Activated CD4-positive, alpha-beta T cell treated with anti-CD3 and anti-CD28 coated beads, Interleukin-2, amount 50 U/mL, for 4 hours (primary cell): Measurements from ENCODE around the gene FBLN1.
"Not testable (repeated sequence)": the region's sequence is repeated elsewhere in the genome, so short reads cannot be mapped to it uniquely, and the experiment has no call there.

Source experiments
- DNase-seq, 2 experiments: peaks; one replicate each; pipeline ENCODE4 v3.0.0-alpha.2; 2020

Gene FBLN1

DNA sequence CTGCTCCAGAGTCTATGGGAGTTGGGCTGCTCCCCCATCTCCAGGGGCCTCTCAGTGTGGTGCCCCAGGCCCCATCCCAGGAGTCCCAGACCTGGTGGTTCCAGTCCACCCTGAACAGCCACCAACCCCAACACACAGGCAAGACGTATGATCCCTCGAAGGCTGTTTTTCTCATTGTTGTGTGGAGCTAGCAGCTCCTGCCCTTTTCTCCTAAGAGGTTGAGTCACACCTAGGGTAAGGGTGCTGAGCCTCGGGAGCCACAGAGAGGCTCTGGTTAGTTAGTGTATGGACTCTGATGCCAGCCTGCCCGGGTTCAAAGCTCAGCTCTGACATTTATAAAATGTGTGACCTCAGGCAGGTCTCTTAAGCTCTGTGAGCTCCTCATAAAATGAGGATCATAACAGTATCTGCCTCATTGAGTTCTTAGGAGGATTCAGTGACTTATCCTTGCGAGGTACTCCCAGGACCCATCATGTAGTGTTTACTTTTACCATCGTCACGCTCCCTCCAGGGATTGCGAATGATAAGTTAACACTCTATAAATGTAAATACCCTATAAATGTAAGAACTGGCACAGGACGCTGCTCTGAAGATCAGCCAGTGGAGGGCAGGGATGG is 47.2 kb downstream of the FBLN1 start:
- no peak for DNase-seq

DNA sequence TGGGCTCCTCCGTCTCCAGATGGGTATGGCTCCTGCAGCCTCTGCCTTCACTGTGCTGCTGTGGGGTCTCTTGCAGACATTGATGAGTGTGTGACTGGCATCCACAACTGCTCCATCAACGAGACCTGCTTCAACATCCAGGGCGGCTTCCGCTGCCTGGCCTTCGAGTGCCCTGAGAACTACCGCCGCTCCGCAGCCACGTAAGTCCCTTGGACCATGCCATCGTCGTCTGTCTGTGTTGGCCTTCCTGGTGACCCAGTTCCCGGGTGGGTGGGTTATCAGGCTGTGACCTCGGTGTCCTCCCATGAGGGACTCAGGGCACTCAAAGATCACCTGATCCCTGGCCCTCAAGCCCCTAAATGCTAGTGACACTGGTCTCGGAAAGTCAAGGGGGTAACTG is 47.7 kb downstream of the FBLN1 start:
- DNase-seq: no peak

DNA sequence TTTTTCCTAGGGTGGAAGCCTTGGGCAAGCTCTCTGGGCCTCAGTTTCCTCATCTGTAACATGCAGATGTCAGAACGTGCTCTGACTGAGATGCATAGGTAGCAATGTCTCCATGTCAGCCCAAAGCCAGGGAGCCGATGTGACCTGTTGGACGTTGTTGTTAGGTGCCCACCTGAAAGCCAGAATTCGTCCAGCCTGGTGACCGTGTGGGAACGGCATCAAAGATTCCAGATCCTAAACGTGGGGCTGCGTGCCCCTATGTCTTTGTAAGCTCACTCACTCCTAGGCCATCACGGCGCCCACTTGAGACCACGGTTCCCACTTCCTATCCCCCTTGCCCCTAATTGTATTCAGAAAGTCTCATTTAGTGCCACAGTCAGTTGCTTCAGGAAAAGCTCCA is 48.2 kb downstream of the FBLN1 start:
- DNase-seq: no peak

DNA sequence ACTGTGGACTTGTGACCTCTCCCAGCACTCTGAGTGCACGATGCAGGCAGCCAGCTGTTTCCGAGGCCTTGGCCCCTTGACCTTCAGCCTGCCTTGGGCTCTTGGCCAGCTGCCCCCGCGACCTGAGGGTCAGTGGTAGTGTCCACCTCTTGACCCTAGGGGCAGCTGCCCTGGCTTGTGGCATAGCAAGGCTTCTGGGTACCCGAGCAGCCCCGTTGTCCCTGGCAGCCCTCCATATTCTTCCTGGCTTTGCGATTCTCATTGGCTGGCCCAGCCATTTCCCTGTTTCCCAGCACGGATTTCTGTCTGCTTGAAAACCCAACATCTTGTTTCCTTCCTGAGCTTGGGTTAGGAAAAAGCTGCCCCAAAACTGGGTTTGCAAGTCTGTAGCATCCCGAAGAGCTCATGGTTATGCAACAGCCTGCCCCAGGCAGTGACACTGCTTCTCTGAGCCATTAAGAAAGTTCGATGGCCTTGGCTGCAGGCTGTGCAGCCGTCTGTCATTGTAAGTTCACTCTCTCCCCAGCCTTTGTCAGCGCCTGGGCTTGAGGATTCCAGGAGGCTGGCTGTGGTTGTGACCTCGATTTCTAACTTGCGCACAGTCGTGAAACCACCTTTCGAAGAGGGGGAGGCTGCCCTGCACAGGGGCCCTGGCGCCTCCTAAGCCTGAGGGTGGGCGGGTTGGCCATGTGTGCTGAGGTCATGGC is 48.8 kb downstream of the FBLN1 start:
- DNase-seq: no peak

DNA sequence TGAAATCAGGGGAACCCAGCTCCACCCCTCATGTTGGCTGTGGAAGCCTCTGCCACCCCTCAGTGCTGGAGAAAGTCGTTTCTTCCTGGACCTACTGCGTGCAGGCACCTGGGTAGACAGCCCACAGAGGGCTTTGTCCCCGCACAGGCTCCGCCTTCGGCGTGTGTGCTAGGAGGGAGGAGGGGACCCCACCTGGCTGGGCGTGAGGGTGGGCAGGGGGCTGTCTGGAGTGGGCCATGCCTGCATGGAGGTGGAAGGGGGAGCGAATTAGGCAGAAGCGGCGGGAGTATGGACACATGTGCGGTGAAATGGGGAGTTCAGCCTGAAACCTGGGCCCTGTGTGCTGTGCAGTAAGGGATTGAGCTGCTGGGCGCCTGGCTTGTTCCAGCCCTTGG is 49.3 kb downstream of the FBLN1 start:
- no peak for DNase-seq

DNA sequence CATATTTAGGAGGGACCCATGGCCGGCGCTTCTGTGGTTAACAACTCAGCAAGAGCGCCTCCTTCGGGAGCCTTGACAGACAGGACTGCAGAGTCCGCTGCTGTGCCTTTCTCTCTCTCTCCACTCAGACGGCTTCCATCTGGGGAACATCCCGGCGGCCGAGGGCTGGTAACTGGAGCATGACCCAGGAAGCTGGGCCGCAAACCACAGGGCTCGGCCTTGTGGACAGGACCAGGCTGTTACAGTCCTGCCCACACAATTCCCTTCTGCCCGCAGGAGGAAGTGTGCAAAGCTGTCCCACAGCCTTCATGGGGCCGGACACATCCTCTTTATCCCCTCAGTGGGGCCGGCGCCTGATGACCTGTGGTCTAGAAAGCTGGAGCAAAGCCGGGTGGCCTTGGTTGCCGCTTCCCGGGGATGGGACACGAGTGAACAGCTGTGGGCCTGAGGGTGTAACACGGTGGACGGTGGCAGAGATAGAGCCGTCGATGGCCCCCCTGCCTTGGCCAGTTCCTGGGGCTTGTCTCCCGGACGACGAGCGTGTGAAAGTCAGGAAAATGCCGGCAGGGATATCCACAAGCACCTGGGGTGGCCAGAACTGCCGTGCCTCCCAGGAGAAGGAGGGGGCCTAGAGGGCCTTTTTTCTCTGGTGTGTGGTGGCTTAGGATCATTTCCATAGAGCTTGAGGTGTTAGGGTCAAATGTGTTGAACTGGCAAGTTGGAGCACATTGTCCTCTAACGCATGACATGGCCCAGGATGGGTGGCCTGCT is 50.1 kb downstream of the FBLN1 start:
- DNase-seq: no peak

DNA sequence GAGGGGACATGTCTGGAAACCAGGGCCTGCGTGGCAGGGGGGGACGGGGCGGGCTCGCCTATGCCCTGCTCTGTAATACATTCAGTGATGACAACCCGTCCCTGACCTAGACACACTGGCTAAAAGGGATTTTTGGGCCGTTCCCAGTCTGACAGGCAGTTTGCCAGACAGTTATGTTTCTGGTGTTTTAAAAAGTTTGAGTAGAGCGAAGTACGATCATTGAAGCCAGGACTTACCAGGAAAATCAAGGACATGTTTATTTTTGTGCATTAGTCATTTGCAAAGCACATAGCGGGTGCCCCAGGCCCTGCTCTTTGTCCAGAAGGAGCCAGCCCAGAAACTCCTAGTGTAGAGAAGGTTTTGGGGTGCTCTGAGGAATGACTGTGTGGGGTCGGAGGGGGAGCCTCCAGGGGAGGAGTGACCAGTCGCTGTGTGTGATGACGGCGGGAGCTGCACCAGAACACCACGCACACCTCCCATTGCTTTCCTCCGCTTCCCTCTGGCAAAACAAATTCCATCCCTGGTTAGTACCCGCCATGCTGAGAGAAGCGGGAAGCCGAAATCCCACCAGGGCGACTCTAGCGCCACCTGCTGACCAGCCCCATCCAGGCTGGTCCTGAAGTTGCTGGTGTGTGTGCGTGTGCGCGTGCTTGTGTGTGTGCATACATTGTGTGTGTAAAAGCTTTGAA is 50.8 kb downstream of the FBLN1 start:
- peak; percentile 18 to 25 for DNase-seq

DNA sequence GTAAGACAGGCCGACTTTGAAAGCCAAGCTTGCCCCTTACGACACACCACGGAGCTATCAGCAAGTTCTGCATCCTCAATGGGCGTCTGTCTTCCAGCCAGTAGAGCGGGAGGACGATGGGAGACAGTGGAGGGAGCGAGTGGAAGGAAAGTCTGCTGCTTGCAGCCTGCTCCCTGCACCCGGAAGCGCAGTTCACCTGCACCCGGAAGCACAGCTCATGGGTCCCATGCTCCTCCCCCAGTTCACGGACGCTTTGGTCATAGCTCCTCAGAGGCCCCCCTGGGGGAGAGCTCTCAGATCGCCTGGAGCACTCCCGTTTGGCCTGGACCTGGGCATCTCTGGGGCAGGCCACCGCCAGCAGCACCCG is 51.3 kb downstream of the FBLN1 start:
- no peak for DNase-seq

DNA sequence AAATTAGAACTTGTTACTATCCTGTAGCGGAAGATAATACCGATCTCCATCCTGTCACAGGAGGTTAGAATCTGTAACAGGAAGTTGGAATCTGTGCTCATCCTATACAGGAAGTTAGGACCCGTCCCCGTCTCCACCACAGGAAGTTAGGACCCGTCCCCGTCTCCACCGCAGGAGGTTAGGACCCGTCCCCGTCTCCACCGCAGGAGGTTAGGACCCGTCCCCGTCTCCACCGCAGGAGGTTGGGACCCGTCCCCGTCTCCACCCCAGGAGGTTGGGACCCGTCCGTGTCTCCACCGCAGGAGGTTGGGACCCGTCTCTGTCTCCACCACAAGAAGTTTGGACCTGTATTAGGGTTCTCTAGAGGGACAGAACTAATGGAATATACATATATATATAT is 52.2 kb downstream of the FBLN1 start:
- DNase-seq: no peak

DNA sequence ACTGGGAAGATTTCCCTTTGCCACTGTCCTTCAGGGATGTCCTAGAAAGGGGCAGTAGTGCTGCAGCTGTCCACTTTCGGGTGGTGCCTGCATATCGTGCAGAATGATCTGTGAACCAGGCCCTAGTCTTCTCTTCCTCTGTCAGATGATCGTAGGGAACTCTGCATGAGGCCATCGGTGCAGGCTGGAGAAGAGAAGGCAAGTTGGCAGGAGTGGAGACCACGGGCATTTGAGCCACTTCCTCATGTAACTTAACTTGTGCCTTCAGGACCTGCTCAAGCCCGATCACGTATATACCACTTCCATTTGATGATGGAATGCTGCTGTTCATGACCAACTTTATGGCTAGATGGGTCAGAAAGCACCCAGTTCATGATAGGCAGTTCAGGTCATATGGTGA is 55.2 kb downstream of the FBLN1 start:
- DNase-seq: not testable (repeated sequence)

DNA sequence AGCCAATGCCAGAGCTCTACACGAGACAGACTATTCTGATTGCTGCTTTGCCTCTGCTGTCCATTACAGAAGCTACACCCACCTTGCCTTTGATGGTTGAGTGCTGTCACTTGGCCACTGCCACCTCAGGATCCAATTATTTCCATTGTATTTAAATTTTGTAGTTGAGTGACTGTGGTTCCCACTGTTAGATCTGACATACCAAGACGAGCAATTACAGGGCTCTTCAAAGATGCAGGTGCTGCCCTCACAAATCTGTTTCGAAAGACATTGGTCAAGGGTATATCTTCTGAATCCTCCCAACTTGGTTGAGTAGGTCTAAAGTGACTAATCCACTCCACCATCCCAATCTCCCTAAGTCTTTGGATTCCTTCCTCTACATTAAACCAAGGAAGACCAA is 57.4 kb downstream of the FBLN1 start:
- DNase-seq: not testable (repeated sequence)

DNA sequence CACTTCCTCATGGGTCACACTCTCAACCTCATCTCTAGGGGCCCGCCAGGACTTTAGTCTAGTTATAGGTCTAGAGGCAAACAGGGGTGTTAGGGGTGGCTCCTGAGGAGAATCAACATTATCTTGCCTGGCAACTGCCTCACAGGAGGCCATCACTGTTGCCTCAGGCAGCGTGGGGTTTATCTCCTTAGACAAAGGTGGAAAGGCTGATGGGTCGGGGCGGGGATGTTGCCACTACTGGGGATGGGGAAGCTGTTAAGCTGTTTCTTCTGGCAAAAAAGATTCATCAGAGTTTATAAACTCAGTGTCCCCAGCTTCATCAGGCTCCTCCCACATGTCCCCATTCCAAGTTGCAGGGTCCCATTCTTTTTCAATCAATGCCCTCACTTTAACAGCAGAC is 58.1 kb downstream of the FBLN1 start:
- DNase-seq: not testable (repeated sequence)

DNA sequence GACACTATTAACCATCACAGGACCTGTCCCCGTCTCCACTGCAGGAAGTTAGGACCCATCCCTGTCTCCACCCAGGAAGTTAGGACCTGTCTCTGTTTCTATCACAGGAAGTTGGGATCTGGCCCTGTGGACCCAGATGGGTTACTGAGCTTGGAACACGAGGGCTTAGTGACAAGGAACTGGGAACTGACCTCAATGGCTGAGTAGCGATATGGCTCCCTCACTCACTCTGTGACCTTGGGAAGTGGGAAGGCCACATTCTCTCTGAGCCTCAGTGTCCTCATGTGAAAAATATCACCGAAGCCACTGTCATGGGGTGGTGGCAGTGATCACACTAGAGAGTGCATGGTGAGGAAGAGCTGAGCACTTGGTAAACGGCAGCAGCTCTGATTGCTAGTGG is 59.4 kb downstream of the FBLN1 start:
- DNase-seq: no peak

DNA sequence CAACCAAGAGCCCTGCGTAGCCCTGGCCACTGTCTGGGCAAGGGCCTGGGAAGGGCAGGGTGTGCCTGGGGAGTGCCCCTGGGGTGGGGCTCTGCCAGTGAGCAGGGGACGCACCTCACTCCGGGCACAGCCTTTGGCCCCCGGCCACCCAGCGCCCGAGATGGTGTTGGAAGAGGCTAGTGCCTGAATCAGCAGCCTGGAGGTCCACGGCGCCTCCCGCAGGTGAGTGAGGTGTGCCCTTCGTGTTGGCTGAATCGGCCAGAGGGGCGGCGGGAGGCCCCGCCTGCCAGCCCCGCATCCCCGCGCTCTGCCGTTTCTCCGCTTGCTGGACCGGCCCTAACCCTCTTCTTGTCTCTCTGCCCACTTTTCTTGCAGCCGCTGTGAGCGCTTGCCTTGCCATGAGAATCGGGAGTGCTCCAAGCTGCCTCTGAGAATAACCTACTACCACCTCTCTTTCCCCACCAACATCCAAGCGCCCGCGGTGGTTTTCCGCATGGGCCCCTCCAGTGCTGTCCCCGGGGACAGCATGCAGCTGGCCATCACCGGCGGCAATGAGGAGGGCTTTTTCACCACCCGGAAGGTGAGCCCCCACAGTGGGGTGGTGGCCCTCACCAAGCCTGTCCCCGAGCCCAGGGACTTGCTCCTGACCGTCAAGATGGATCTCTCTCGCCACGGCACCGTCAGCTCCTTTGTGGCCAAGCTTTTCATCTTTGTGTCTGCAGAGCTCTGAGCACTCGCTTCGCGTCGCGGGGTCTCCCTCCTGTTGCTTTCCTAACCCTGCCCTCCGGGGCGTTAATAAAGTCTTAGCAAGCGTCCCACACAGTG is 60.1 kb downstream of the FBLN1 start:
- DNase-seq: no peak

DNA sequence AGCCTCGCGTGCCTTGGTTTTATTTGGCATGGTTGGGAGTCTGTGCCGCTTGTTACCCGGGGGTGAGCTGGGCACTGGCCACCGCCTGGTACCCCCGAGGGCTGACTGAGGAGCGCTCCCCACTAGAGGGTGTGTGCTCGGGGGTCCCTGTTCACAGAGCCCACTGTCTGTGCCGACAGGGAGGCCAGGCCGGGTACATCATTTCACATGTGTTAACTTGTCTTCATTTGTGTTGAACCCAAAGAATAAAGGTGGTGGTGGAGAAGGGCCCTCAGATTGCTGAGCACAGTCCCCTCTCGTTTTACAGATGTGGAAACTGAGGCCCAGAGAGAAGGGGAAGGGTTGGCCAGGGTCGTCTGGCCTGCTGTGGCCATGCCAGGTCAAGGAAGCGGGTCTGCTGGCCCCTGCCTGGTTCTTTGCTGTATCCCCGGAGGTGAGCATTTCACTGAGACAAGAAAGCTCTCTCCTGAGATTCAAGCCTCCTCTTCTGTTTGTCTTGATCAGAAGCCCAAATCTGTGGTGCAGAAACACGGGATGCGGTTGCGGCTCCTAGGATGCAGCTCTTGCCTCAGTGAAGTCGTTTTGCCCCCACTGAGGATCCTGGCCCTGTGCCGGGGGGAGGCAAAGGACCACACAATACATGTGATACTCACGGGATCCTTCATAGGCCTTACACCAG is 60.8 kb downstream of the FBLN1 start:
- no peak for DNase-seq

DNA sequence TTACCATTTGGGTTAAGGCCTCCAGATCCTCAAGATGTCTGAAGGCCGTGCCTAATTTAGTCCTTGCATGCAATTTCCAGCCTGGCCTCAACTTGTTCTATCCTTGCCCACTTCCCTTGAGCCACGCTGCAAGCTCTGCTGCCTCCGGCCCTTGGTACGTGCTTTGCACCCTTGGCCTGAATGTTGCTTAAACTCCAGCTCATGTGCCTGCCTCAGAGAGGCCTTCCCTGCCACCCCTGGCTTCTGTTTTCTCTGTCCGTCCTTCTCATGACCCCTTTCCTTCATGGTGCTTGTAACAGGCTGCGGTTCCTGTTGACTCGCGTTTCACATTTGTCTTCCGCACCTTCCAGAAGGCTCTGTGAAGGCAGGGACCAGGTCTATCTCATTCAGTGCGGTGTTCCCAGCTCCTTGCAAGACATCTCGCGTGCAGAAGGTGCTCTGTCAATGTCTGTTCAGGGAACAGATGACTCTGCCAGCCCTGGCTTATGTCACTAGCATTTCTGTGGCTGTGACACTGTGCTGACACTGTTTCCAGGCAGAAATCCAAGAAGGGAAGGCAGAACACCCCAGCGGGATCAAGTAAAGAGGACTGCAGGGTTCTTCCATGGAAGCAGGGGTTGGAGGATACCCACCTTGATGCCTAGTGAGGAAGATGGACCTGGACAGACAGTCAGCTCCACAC is 61.8 kb downstream of the FBLN1 start:
- no peak for DNase-seq

DNA sequence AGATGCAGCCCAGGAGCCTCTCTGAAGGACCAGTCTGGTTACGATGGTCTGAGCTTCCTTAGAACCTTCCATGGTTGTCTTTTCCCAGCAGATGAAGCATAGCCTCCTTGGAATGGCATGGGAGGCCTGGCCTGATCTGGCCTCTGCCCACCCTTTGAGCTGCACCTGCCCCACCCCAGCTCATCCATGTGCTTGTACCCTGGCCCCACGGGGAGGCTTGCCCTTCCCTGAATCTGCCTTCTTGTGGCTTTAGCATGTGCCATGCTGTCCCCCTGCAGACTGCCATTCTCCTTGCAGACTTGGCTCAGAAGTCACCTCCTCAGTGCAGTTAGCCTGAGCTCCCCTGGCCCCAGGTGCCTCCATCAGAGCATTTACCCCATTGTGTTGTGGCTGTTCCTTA is 62.5 kb downstream of the FBLN1 start:
- no peak for DNase-seq

DNA sequence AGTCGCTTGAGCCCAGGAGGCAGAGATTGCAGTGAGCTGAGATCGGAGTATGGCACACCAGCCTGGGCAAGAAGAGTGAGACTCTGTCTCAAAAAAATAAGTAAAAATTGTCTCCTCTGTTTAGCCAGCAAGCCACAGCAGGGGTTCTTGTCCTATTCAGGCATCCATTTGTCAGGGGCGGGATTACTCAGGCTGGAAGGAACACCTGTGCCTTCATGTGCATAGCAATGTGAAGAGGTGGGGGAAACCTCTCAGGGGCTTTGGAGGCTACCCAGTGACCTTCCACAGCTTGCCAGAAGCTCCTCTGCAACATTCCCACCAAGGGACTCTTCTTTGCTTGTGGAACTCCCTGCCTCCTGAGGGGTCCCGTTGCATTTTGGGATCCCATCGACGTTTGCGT is 63.3 kb downstream of the FBLN1 start:
- no peak for DNase-seq

DNA sequence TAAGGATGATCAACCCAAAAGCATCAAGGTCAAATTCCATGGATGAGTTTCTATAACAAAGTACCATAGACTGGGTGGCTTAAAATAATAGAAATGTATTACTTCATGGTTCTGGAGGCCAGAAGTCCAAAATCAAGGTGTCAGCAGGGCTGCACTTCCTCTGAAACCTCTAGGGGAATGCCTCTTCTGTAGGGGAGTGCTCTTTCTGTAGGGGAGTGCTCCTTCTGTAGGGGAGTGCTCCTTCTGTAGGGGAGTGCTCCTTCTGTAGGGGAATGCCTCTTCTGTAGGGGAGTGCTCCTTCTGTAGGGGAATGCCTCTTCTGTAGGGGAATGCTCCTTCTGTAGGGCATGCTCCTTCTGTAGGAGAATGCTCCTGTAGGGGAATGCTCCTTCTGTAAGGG is 65.5 kb downstream of the FBLN1 start:
- DNase-seq: no peak

DNA sequence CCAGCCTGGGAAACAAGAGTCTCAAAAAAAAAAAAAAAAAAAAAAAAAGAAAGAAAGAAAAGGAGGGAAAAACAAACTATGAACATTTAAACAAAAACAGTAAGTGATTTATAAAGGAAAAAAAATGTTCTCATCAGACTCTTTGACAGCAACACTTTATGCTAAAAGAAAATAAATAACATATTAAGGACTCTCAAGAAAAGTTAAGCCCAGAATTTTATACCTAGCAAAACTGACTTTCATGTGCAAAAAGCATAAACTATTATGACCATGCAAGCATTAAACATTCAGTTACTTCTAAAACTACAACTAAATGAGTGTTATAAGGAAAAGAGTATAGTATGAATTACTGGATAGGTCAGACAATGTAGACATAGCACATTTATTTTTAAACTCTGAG is 68.4 kb downstream of the FBLN1 start:
- no peak for DNase-seq

DNA sequence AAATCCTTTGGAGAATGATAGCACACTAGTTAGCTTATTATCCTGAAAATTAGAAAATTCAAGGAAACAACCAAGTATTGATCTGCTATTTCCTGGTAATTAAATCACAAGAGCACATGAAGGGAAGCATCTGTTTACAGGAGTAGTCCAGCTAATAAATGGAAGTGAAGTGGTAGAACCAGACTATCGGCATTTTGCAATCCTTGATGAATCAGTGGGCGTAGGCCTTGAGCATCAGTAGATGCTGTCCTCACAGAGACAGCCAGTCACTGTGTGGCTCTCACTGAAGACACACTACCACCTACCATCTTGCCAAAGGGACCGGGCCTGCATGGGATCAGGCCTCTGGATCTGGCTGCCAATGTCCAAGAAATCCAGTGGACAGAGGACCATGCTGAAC is 69.8 kb downstream of the FBLN1 start:
- no peak for DNase-seq
